HG02763 (cell line): ENCODE results near the gene NPW.
A peak's percentile ranks its signal among the peaks of the same experiment; 100 is the strongest.

Experiments
- ATAC-seq: cut with Tn5 transposase; IDR thresholded peaks from one replicate; pipeline ENCODE4 v1.9.1; 2021; ENCODE audit warnings: mild to moderate bottlenecking, moderate library complexity; ENCODE audit not compliant: unreplicated experiment

Gene NPW

DNA sequence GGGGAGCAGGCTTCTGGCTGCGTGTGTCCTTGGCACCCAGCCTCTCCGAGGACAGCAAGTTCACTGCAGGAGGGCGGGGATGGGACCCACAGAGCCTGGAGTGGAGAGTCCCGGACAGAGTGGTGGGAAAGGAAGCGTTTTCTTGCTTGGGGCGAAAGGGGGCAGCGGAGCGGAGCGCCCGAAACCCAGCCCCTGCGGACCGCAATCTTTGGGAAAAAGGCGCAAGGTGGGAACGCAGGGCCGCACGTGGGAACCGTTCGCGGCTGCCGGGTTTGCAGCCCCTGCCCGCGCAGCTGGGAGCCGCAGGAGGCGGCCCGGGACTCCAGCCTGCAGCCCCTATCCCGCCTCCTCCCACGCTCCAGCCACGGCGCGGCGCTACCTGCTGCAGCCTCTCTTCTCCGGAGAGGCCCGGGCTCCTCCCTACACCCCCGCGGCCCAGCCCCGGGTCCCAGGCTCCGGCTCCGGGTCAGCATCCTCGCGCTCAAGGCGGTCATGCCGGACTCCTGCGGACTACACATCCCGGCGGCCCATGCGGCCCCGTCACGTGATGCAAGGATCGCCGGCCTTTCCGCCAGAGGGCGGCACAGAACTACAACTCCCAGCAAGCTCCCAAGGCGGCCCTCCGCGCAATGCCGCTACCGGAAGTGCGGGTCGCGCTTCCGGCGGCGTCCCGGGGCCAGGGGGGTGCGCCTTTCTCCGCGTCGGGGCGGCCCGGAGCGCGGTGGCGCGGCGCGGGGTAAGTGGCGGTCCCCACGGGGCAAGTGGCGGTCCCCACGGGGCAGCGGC, 27.9 kb downstream of the NPW start, which contains the start of the genes NTHL1 and TSC2:
TSS of gene NTHL1 (minus strand) at position 505 of the 786 bp plus-strand sequence. CDS start at position 494, 11 bp downstream.
TSS of gene TSC2 (plus strand) at position 656 of the 786 bp plus-strand sequence. CDS start 631 bp downstream, outside the sequence.
- peak; percentile 92 for ATAC-seq

DNA sequence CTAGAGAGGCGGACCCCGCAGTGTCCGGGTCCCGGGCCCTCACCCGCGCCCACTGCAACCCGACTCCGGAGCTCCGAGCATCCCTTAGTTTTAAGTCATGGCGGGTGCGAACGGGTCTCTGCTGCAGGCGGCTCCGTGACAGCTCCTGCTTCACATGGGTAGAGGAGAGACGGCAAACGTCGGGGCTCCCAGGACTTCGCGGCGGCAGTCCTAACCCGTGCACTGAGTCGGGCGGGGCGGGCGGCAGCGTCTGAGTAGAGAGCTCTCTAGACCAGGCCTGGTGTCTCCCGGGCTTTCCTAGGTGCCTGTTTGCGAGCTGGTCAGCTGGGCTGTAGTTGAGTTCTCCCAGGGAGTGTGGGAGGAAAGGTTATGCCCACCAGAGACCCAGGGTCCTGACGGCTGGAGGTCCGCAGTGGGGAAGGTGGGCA, 28.5 kb downstream of the NPW start:
- ATAC-seq, result peak; percentile 1

DNA sequence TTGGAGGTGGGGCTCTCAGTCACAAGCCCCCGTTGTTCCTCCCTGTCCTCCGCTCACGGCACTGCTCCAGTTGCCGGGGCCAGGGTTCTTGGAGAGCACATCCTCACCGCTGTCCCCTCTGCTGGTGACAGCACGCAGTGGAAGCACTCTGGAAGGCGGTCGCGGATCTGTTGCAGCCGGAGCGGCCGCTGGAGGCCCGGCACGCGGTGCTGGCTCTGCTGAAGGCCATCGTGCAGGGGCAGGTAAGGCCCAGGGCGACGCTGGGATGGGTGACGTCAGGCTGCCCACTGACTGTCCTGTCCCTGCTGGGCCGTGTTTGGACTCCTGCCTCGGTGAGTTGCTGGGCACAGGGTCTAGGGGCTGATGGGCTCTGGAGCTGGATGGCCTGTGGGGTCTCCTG, 33.6 kb downstream of the NPW start:
- ATAC-seq, result no peak

DNA sequence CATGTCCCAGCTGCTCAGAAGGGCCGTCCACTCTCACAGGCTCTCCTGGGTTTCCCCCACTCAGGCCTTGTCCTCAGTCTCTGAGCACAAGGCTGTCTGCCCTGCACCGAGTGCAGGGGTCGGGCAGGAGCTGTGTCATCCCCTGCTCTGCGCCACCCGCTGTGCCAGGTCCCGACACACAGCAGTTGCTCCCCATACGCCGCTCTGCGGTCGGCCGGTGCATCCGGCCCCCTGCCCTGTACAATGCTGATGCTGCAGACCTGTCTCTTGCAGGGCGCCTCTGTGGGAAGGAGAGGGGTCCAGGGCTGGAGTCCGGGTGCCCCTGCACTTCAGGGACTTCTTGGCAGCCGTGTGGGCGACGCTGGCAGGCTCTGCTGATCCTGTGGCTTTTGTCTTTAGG, 34.3 kb downstream of the NPW start:
- no peak for ATAC-seq

DNA sequence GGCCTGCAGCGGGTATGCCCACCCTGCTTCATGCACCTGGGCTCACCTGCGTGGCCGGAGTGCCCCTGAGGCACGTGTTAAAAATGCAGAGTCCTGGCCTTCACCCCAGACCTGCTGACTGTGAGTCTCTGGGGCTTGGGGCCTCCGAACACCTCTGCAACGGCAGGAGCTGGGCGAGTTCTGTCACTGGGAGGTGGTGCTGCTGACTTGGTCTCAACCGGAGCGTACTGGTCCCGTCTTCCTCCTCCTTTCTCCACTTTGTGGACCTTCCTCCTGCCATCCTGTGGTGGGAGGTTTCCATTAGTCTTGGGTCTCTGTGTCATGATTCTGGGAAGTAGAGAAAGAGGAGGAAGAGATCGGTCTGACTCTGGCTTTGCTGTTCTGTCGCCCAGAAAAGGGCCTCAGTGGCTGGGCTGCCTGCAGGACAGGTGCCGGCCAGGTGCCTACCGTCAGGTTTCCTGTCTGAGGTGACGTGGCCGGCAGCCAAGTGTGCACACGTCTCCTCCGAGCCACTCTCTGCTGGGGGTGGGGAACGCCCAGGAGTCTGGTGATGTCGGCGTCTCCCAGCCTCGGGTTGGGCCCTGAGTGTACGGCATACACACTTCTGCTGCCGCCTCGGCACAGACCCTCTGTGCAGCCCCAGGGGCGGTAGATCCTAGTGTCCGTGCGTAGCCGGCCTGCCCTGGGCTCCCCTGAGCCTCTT, 35.1 kb downstream of the NPW start:
- ATAC-seq, result no peak

DNA sequence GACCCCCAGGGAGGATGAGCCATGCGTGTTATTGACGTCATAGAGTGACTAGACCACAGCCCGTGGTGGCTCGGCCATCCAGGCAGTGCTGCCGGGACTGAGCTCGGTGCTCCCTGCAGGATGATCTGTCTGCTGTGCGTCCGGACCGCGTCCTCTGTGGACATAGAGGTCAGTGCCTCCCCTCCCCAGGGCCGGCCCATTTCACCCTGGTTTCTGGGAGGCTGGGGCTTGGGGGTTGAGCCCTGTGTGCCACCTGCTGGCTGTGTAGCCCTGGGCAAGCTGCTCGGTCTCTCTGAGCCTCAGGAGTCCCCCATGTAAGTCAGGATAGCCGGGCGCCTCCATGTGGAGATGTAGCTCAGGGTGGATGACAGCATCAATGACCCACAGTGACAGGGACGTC, 36.5 kb downstream of the NPW start:
- ATAC-seq, result no peak

DNA sequence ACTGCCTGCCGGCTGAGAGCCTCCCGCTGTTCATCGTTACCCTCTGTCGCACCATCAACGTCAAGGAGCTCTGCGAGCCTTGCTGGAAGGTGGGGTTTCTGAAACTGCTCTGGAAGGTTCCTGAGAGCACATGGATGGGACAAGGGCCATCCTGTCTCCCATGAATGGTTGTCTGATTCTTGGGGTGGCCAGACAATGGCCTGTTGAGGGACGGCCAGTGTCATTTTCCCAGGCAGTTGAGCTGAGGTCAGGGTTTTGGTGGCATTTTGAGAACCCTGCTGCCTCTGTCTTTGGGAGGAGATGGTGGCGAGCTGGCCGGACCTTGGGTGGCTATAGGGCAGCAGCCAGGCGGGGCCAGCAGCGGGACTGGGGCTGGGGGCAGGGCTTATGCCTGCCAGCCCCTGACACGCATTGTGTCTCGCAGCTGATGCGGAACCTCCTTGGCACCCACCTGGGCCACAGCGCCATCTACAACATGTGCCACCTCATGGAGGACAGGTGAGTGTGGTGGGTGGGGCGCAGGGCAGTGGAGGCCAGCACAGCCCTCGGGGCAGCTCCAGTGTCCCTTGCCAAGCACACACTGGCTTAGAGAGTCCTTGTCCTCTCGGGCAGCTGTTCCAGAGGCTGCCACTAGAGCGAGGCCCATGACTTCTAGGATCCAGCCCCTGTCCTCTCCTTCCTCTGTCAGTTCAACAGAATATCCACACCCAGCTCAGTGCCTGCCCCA, 37.3 kb downstream of the NPW start:
- no peak for ATAC-seq

DNA sequence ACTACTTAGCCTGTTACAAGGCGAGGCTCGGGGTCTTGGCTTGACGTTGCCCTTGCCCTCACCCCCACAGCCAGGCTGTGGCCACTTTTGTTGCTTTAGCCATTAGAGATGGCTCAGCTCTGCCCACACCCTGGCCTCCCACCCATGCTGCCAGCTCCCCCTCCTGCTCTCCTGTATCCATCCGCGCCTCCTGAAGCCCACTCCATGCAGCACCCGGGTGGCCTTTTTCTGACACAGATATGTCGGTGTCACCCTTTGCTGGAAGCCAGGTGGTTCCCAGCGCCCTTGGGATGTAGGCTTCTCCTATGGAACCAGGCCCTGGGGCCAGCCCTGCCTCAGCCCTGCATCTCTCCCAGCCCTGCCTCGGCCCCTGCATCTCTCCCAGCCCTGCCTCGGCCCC, 37.9 kb downstream of the NPW start:
- ATAC-seq, result no peak

DNA sequence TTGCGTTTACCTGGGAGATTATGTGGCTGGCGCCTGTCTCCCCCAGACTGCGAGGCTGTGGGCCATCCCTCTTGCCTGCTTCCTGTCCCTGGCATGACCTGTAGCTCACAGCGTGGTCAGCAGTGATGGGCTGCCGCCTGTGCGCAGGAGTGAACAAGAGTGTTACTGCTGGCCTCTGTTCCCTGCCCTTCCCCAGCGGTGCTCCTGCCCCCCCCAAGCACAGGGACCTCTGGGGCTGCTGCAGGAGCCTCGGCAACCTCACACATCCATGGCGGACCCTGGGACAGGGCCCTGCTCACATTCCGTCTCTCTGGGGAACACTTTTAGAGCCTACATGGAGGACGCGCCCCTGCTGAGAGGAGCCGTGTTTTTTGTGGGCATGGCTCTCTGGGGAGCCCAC, 38.8 kb downstream of the NPW start:
- ATAC-seq, result no peak

DNA sequence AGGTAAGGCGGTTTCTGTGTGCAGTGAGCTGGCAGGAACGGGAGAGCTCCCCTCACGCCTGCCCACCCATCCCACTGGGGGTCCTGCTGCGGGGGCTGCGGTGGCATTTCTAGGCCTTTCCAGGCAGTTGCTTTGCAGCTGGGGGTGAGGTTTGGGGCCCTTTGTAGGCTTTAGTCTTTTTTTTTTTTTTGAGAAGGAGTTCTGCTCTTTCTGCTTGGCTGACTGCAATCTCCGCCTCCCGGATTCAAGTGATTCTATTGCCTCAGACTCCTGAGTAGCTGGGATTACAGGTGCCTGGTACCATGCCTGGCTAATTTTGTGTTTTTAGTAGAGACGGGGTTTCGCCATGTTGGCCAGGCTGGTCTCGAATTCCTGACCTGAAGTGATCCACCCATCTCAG, 39.3 kb downstream of the NPW start:
- no peak for ATAC-seq

DNA sequence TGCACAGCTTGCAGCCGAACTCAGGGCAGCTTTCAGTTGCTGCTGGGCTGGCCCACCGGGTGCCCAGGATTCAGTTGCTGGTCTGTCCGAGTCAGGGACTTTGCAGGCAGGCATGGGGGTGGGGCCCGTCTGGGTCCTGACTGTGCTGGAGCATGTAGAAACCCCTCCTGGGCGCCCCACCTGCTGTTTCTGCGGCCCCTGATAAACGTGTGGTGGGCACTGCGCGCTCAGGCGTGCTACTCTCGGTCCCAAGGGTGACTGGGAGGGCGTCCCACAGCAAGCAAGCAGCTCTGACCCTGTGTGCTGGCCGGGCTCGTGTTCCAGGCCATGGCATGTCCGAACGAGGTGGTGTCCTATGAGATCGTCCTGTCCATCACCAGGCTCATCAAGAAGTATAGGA, 40.8 kb downstream of the NPW start:
- no peak for ATAC-seq

DNA sequence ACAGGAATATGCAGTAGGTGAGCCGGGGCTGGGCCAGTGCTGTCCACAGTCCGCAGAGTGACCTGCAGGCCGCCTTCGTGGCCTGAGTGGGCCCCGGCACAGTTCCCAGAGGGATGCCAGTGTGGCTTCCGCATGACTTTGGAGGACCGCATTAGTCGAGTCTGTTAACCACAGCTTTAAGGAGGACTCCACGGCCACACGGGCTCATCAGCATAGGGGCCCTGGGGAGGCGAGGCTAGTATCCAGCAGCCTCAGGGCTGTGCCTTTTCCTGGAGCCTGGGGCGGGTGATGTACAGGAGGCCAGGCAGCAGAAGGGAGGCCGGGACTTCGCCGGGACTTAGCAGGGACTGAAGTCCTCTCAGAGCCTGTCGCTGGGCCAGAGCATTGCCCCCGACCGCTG, 41.4 kb downstream of the NPW start:
- ATAC-seq, result no peak

DNA sequence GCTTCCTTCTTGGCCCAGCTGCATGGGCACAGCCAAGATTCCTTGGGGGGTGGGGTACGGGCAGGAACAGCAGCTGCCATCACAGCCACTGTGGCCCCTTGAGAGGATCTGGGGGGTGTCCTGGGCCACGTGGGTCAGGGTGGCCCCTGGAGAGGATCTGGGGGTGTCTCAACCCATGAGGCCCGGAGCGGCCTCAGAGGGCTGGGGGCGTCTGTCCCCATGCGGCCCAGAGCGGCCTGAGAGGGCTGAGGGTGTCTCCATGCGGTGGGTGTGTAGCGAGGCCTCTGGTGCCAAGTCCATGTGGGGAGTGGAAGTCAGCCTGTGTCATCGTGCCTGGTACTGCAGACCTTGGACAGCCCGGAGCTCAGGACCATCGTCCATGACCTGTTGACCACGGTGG, 41.9 kb downstream of the NPW start:
- ATAC-seq, result no peak

DNA sequence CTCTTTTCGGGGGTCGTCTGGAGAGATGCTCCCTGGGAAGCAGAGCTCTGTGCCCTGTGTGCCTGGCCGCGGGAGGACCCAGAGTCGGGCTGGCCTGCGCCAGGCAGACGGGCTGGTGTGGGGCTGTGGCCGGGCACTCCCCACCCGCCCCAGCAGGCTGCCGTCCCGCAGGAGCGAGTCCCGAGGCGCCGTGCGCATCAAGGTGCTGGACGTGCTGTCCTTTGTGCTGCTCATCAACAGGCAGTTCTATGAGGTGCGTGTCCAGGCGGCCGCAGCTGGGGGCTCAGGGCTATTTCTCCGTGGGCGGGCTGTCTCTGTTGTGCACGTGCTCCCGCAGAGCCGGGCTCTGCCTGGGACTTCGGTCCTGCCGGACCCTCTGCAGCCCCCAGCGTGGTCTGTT, 43.2 kb downstream of the NPW start:
- ATAC-seq, result no peak

DNA sequence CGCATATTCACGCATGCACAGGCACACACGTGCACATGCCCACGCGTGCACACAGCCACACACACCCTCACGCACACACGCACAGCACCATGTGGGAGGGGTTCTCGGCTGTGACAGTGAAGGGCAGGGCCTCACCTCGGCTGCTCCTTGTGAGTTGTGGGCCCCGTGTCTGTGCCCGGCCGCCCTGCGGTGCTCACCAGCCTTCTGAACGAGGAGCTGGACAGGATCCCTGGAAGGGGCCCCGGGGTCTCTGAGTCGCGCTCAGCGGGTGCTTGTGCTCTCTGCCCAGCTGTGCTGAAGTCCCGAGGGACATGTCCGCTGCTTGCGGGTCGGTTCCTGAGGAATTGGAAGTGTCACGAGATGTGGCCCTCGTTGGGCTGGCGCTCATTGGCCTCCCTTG, 44.3 kb downstream of the NPW start:
- no peak for ATAC-seq

DNA sequence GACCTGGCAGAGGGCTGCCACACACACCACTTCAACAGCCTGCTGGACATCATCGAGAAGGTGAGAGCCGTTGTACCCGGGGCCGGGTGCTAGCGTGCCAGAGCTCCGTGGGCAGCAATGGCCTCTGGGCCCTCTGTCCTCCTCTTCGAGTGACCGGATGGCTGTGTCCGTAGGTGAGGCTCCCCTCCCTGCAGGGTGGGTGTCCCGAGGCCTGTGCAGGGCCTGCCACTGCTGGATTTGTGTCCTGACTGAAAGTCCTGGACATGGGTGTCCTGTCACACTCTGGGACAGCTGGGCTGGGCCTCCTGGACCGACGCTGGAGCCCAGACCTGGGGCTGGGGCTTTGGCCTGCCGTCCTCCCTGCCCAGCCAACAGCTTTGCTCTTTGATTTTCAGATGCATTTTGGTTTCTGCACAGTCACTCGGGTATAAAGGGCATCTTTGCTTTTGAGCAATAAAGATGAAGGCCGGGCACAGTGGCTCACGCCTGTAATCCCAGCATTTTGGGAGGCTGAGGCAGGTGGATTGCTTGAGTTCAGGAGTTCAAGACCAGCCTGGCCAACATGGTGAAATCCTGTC, 44.9 kb downstream of the NPW start:
- no peak for ATAC-seq

DNA sequence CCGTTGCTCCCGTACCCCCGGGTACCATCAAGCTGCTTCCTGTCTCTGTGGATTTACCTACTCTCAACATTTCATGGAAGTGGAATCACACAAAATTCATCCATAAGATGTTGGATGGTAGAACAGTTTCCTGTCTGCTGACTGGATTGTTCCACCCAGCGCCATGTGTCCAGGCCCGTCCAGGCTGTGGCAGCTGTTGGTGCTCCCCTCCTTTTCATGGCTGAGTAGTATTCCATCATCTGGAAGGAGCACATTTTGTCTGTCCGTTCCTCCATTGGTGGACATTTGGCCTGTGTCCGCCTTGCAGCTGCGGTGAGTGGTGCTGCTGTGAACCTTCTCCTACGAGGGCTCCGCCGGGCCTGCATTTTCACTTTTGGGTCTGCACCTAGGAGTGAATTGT, 46.6 kb downstream of the NPW start:
- no peak for ATAC-seq
